ENCODE data around the gene TEKTIP1.

Gene TEKTIP1

GRCh38 chr19:3514930-3515329 is 24.0 kb upstream of the TEKTIP1 start:
- DNase-seq (ENCODE audit: low read depth): peak; percentile 55
- no peak overlapping the region for H3K4me3 ChIP-seq (ENCODE audit: control insufficient read depth, low read depth, low read length)
- TF ChIP-seq CTCF (conservative IDR thresholded peaks at IDR 0.05; ENCODE audit: control insufficient read depth, insufficient read depth, low read depth, low read length): no peak

DNA sequence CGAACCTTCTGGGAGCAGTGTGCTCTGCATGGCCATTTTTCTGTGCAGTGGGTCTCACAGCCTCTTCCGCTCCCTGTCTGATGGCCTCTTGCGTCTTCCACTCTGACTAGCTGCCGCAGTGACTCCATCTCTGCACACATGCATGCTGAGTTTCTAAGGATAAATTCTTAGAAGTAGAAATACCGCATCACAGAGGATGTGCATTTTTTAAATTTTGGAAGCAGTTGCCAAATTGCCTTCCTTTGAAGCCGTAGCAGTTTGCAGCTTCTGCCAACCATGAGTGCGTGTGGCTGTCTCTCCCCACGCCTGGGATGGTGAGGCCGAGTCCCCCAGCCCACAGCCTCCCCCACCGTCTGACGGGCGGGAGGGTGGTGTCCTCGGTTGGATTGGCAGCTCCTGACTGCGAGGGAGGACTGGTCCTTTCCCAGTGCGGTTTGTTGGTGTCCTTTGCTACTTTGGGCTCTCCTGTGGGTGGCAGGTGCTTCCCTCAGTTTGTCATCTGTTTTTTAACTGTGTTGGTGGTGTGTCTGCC is 23.0 kb upstream of the TEKTIP1 start:
- H3K4me3 ChIP-seq (ENCODE audit: control insufficient read depth, low read depth, low read length): no peak overlapping the region
- peak; percentile 37 for DNase-seq (ENCODE audit: low read depth)
- TF ChIP-seq CTCF (conservative IDR thresholded peaks at IDR 0.05; ENCODE audit: control insufficient read depth, insufficient read depth, low read depth, low read length): no peak

DNA sequence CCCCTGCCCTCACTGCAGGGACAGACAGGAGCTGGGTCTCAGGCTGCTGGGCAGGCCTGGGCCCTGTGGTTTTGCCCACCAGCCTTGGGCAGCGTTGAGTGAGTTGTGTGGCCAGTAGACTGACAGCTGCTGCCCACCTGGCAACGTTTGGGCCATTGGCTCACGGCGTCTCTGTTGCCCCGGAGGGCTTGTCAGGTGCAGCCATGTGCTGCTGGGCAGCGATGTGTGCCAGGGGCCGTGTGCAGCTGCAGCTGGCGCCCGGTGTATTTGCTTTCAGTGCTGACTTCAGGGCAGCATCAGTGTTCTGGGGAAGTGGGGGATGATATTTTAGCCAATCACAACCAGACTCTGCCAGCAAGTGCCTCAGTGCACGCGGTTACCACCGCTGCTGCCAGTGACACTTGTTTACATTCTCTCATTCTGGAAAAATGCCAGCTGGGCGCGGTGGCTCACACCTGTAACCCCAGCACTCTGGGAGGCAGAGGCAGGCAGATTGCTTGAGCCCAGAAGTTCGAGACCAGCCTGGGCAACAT is 22.2 kb upstream of the TEKTIP1 start:
- no peak overlapping the region for H3K4me3 ChIP-seq (ENCODE audit: control insufficient read depth, low read depth, low read length)
- TF ChIP-seq CTCF (conservative IDR thresholded peaks at IDR 0.05; ENCODE audit: control insufficient read depth, insufficient read depth, low read depth, low read length): no peak
- DNase-seq (ENCODE audit: low read depth): no peak

- TF ChIP-seq CTCF (conservative IDR thresholded peaks at IDR 0.05; ENCODE audit: control insufficient read depth, insufficient read depth, low read depth, low read length): no peak
- no peak for DNase-seq (ENCODE audit: low read depth)
- H3K4me3 ChIP-seq (ENCODE audit: control insufficient read depth, low read depth, low read length): no peak overlapping the region
Observed at GRCh38 chr19:3517638-3518037, 21.3 kb upstream of the TEKTIP1 start.

GRCh38 chr19:3518255-3518654 is 20.7 kb upstream of the TEKTIP1 start:
- no peak for TF ChIP-seq CTCF (conservative IDR thresholded peaks at IDR 0.05; ENCODE audit: control insufficient read depth, insufficient read depth, low read depth, low read length)
- no peak overlapping the region for H3K4me3 ChIP-seq (ENCODE audit: control insufficient read depth, low read depth, low read length)

GRCh38 chr19:3518659-3519058 is 20.3 kb upstream of the TEKTIP1 start:
- no peak for DNase-seq (ENCODE audit: low read depth)
- no peak for TF ChIP-seq CTCF (conservative IDR thresholded peaks at IDR 0.05; ENCODE audit: control insufficient read depth, insufficient read depth, low read depth, low read length)

More at GRCh38 chr19:3518255-3518654, 20.7 kb upstream of the TEKTIP1 start:
- DNase-seq (ENCODE audit: low read depth): no peak

DNA sequence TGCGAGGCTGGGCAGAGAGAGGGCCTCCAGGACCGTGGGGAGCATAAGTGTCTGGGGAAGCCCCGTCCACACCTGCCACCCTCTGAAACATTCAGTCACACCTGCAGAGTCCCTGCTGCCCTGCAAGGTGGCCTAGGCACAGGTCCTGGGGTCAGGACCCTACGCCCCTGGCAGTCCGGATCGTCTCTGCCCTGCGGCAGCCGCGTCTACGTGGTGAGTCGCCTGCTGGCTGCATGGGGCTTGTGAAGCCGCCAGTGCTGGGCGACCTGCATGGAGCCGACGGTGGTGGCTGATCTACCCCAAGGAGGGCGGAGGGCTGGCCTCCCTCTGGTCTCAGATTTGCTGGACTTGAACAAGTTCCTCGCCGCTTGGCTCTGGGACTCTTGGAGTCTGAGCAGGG is 19.8 kb upstream of the TEKTIP1 start:
- TF ChIP-seq CTCF (conservative IDR thresholded peaks at IDR 0.05; ENCODE audit: control insufficient read depth, insufficient read depth, low read depth, low read length): no peak
- no peak for DNase-seq (ENCODE audit: low read depth)
- H3K4me3 ChIP-seq (ENCODE audit: control insufficient read depth, low read depth, low read length): no peak overlapping the region

More at GRCh38 chr19:3518659-3519058, 20.3 kb upstream of the TEKTIP1 start:
- no peak overlapping the region for H3K4me3 ChIP-seq (ENCODE audit: control insufficient read depth, low read depth, low read length)

Measured in fibroblast of mammary gland (primary cell).